Neural cell (in vitro differentiated cells): ENCODE results near the gene CHST8. TPM values are rescaled to one million over a fixed set of nuclear protein-coding genes. Genes with fewer than 3 reads are reported as not detected.

Experiments
- H2AFZ ChIP-seq: fragments of 200-600, 300-800 bp; sonication (generic), shearing (Covaris generic); 2 replicates; pipeline ENCODE4 v1.6.0; 2014; ENCODE audit warnings: low read depth, mild to moderate bottlenecking, antibody characterized with exemption, low read length, moderate library complexity
- H3F3A ChIP-seq: fragments of 200-600 bp; shearing (Covaris generic); 2 replicates; pipeline ENCODE4 v1.6.1; 2016; ENCODE audit warnings: mild to moderate bottlenecking, moderate library complexity, mixed read lengths, antibody characterized with exemption, low read length; ENCODE audit not compliant: insufficient read depth, poor library complexity, severe bottlenecking
- H3K27ac ChIP-seq: fragments of 200-600, 300-800 bp; sonication (generic), shearing (Covaris generic); 2 replicates; pipeline ENCODE4 v1.5.1; 2014; ENCODE audit warnings: mild to moderate bottlenecking, low read length, moderate library complexity
- H3K27me3 ChIP-seq: fragments of 300-800, 200-600 bp; sonication (generic), shearing (Covaris generic); 2 replicates; pipeline ENCODE4 v1.6.0; 2014; ENCODE audit warnings: mild to moderate bottlenecking, low read depth, low read length, moderate library complexity; ENCODE audit not compliant: insufficient read depth
- H3K36me3 ChIP-seq: fragments of 300-800, 200-600 bp; sonication (generic), shearing (Covaris generic); 2 replicates; pipeline ENCODE4 v1.5.1; 2014; ENCODE audit warnings: mild to moderate bottlenecking, antibody characterized with exemption, low read length, moderate library complexity; ENCODE audit not compliant: insufficient read depth
- H3K4me2 ChIP-seq: fragments of 300-800, 200-600 bp; sonication (generic), shearing (Covaris generic); 2 replicates; pipeline ENCODE4 v1.6.0; 2014; ENCODE audit warnings: mild to moderate bottlenecking, low read length
- H3K4me3 ChIP-seq: fragments of 300-800, 200-600 bp; sonication (generic), shearing (Covaris generic); 2 replicates; pipeline ENCODE4 v1.5.1; 2014; ENCODE audit warnings: mild to moderate bottlenecking, low read length, moderate library complexity
- H3K79me2 ChIP-seq: fragments of 200-600 bp; shearing (Covaris generic); replicated peaks from 2 replicates; pipeline ENCODE4 v1.6.0; 2014; ENCODE audit warnings: mild to moderate bottlenecking, low read length, moderate library complexity; ENCODE audit not compliant: insufficient read depth
- H3K9ac ChIP-seq: fragments of 300-800, 200-600 bp; sonication (generic), shearing (Covaris generic); 2 replicates; pipeline ENCODE4 v1.6.1; 2016; ENCODE audit warnings: mild to moderate bottlenecking, low read length, mixed read lengths
- H3K9me2 ChIP-seq: fragments of 200-600 bp; shearing (Covaris generic); 2 replicates; pipeline ENCODE4 v1.6.1; 2016; ENCODE audit warnings: mild to moderate bottlenecking, low read length, mixed read lengths; ENCODE audit not compliant: insufficient read depth
- H3K9me3 ChIP-seq: fragments of 200-600, 300-800 bp; sonication (generic), shearing (Covaris generic); 2 replicates; pipeline ENCODE4 v1.6.1; 2016; ENCODE audit warnings: mild to moderate bottlenecking, mixed run types, low read length, moderate library complexity, mixed read lengths
- H4K20me1 ChIP-seq: fragments of 200-600 bp; shearing (Covaris generic); 2 replicates; pipeline ENCODE4 v1.6.1; 2016; ENCODE audit warnings: mild to moderate bottlenecking, mixed run types; ENCODE audit not compliant: insufficient read depth
- CTCF ChIP-seq: fragments of 450-650 bp; IDR thresholded peaks from 2 replicates; pipeline ENCODE4 v1.5.1; 2014; ENCODE audit warnings: antibody characterized with exemption, mild to moderate bottlenecking, moderate library complexity; ENCODE audit not compliant: poor library complexity, severe bottlenecking
- EP300 ChIP-seq: fragments of 450-650 bp; conservative IDR thresholded peaks from 2 replicates; pipeline ENCODE4 v1.6.1; 2014; ENCODE audit warnings: antibody characterized with exemption, mild to moderate bottlenecking, moderate library complexity; ENCODE audit not compliant: poor library complexity, severe bottlenecking
- EZH2 ChIP-seq: fragments of 200-600, 300-800 bp; shearing (Covaris generic), sonication (generic); IDR thresholded peaks from 2 replicates; pipeline ENCODE4 v1.6.1; 2014; ENCODE audit warnings: antibody characterized with exemption, low read length, borderline replicate concordance, mild to moderate bottlenecking; ENCODE audit not compliant: insufficient read depth, poor library complexity, severe bottlenecking
- MXI1 ChIP-seq: fragments of 450-650 bp; conservative IDR thresholded peaks from 2 replicates; pipeline ENCODE4 v1.6.1; 2014; ENCODE audit warnings: antibody characterized with exemption, mild to moderate bottlenecking; ENCODE audit not compliant: poor library complexity, severe bottlenecking
- POLR2AphosphoS5 ChIP-seq: IDR thresholded peaks from 2 replicates; pipeline ENCODE4 v1.6.1; 2012
- RAD21 ChIP-seq: fragments of 450-650 bp; conservative IDR thresholded peaks from 2 replicates; pipeline ENCODE4 v1.6.1; 2014; ENCODE audit warnings: antibody characterized with exemption, mild to moderate bottlenecking, moderate library complexity
- REST ChIP-seq: IDR thresholded peaks from 2 replicates; pipeline ENCODE4 v1.6.1; 2012; ENCODE audit warnings: borderline replicate concordance
- SMC3 ChIP-seq: fragments of 450-650 bp; conservative IDR thresholded peaks from 2 replicates; pipeline ENCODE4 v1.6.1; 2014; ENCODE audit warnings: antibody characterized with exemption, mild to moderate bottlenecking, moderate library complexity; ENCODE audit not compliant: poor library complexity
- TAF1 ChIP-seq: IDR thresholded peaks from 2 replicates; pipeline ENCODE4 v1.6.1; 2012; ENCODE audit warnings: low read depth
- polyA plus RNA-seq: library from polyadenylated mRNA; depleted of rRNA; stranded (reverse); fragments of >200 nt; gene quantifications from 2 replicates; pipeline ENCODE4 v1.2.3, GENCODE V29; 2014

CHST8 gene
- polyA plus RNA-seq, 1 donor from 2014 or later, result 7.1 TPM

- Histone ChIP-seq H3K27ac (no peak overlapping the region), H3F3A (no peaks in the 10 kb centered on the region), H3K9me3 (no peaks in the 10 kb centered on the region), H2AFZ (no peak overlapping the region), H3K36me3 (no peaks in the 10 kb centered on the region), H4K20me1 (no peaks in the 10 kb centered on the region), H3K4me3 (no peak overlapping the region), H3K79me2 (no peaks in the 10 kb centered on the region), H3K4me2 (no peak overlapping the region), H3K27me3 (peaks cover 14% of the 10 kb centered on the region), H3K9me2 (no peaks in the 10 kb centered on the region), H3K9ac (no peak overlapping the region)
- TF ChIP-seq SMC3 (no peak), REST (no peak), RAD21 (no peak), EP300 (no peak), CTCF (no peak), TAF1 (no peak), MXI1 (no peak), EZH2 (no peak), POLR2AphosphoS5 (no peak)
These were observed 52.4 kb downstream of the CHST8 start for GRCh38 chr19:33673996-33674625.

GRCh38 chr19:33674626-33675367 lies 53.0 kb downstream of the CHST8 start:
- H3K79me2 ChIP-seq, result no peaks in the 10 kb centered on the region
- H3K4me3 ChIP-seq, result no peak overlapping the region
- TF ChIP-seq REST (no peak), SMC3 (no peak), CTCF (no peak), POLR2AphosphoS5 (no peak), TAF1 (no peak), MXI1 (no peak), EP300 (no peak), EZH2 (no peak), RAD21 (no peak)
- H3K9me2 ChIP-seq, result no peaks in the 10 kb centered on the region
- H3K27ac ChIP-seq, result no peak overlapping the region
- H3K9me3 ChIP-seq, result no peaks in the 10 kb centered on the region
- peaks cover 14% of the 10 kb centered on the region for H3K27me3 ChIP-seq
- no peak overlapping the region for H3K9ac ChIP-seq
- H3K36me3 ChIP-seq, result no peaks in the 10 kb centered on the region
- H2AFZ ChIP-seq, result no peak overlapping the region
- H3F3A ChIP-seq, result no peaks in the 10 kb centered on the region
- H3K4me2 ChIP-seq, result no peak overlapping the region
- H4K20me1 ChIP-seq, result no peaks in the 10 kb centered on the region
